WTC11 (cell line): ENCODE results near the gene TRIAP1.

Experiments
- ATF2 ChIP-seq: sonication (generic); formaldehyde crosslinking; IDR thresholded peaks from 2 replicates; pipeline ENCODE4 v1.8.1; 2022; ENCODE audit warnings: low read depth, missing genetic modification reagents, borderline replicate concordance
- CBFB ChIP-seq: sonication (generic); formaldehyde crosslinking; IDR thresholded peaks from 2 replicates; pipeline ENCODE4 v1.8.1; 2022; ENCODE audit warnings: mild to moderate bottlenecking, low read depth, missing genetic modification reagents
- CTCF ChIP-seq: fragments of 200-600 bp; IDR thresholded peaks from 2 replicates; pipeline ENCODE4 v1.8.0; 2022; ENCODE audit warnings: antibody characterized with exemption
- ELF4 ChIP-seq: sonication (generic); formaldehyde crosslinking; IDR thresholded peaks from 2 replicates; pipeline ENCODE4 v1.8.1; 2022; ENCODE audit warnings: low read depth, mild to moderate bottlenecking, moderate library complexity, missing genetic modification reagents
- FOXP1 ChIP-seq: sonication (generic); formaldehyde crosslinking; IDR thresholded peaks from 2 replicates; pipeline ENCODE4 v1.8.0; 2022; ENCODE audit warnings: missing genetic modification reagents, mild to moderate bottlenecking, moderate library complexity, borderline replicate concordance
- GABPB1 ChIP-seq: sonication (generic); formaldehyde crosslinking; IDR thresholded peaks from 2 replicates; pipeline ENCODE4 v1.8.1; 2023; ENCODE audit warnings: mild to moderate bottlenecking, missing genetic modification reagents
- IRF2 ChIP-seq: sonication (generic); formaldehyde crosslinking; IDR thresholded peaks from 2 replicates; pipeline ENCODE4 v1.8.0; 2022; ENCODE audit warnings: low read depth, missing genetic modification reagents, borderline replicate concordance
- KAT7 ChIP-seq: sonication (generic); formaldehyde crosslinking; IDR thresholded peaks from 2 replicates; pipeline ENCODE4 v1.8.1; 2023; ENCODE audit warnings: missing genetic modification reagents, mild to moderate bottlenecking, borderline replicate concordance
- RELA ChIP-seq: sonication (generic); formaldehyde crosslinking; IDR thresholded peaks from 2 replicates; pipeline ENCODE4 v1.8.1; 2022; ENCODE audit warnings: missing genetic modification reagents, mild to moderate bottlenecking, borderline replicate concordance
- TEAD4 ChIP-seq: sonication (generic); formaldehyde crosslinking; IDR thresholded peaks from 2 replicates; pipeline ENCODE4 v1.8.0; 2022; ENCODE audit warnings: mild to moderate bottlenecking, missing genetic modification reagents
- ZNF423 ChIP-seq: fragments of 250-450 bp; sonication (Bioruptor Pico); IDR thresholded peaks from 2 replicates; pipeline ENCODE4 v2.1.2; 2022; ENCODE audit warnings: mild to moderate bottlenecking, moderate library complexity
- TF ChIP-seq, protein P1 (sequence below): sonication (generic); formaldehyde crosslinking; IDR thresholded peaks from 2 replicates; pipeline ENCODE4 v1.8.0; 2022; ENCODE audit warnings: mild to moderate bottlenecking, missing genetic modification reagents
- TF ChIP-seq, protein P2 (sequence below): sonication (generic); formaldehyde crosslinking; IDR thresholded peaks from 2 replicates; pipeline ENCODE4 v1.8.1; 2022; ENCODE audit warnings: low read depth, mild to moderate bottlenecking, moderate library complexity, missing genetic modification reagents, borderline replicate concordance
- TF ChIP-seq, protein P3 (sequence below): sonication (generic); formaldehyde crosslinking; IDR thresholded peaks from 2 replicates; pipeline ENCODE4 v1.8.0; 2022; ENCODE audit warnings: mild to moderate bottlenecking, missing genetic modification reagents

GRCh38 chr12:120463712-120464111 is 17.5 kb upstream of the TRIAP1 start:
- TF ChIP-seq CTCF (no peak), RELA (CRISPR knock-in tag) (no peak), ELF4 (CRISPR knock-in tag) (no peak), TEAD4 (CRISPR knock-in tag) (no peak), GABPB1 (CRISPR knock-in tag) (no peak), CBFB (CRISPR knock-in tag) (no peak), FOXP1 (no peak), KAT7 (CRISPR knock-in tag) (no peak), IRF2 (CRISPR knock-in tag) (no peak), ATF2 (CRISPR knock-in tag) (no peak), ZNF423 (CRISPR knock-in tag) (no peak)
- TF ChIP-seq, protein P1, sequence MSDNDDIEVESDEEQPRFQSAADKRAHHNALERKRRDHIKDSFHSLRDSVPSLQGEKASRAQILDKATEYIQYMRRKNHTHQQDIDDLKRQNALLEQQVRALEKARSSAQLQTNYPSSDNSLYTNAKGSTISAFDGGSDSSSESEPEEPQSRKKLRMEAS (CRISPR knock-in tag): no peak
- TF ChIP-seq, protein P2, sequence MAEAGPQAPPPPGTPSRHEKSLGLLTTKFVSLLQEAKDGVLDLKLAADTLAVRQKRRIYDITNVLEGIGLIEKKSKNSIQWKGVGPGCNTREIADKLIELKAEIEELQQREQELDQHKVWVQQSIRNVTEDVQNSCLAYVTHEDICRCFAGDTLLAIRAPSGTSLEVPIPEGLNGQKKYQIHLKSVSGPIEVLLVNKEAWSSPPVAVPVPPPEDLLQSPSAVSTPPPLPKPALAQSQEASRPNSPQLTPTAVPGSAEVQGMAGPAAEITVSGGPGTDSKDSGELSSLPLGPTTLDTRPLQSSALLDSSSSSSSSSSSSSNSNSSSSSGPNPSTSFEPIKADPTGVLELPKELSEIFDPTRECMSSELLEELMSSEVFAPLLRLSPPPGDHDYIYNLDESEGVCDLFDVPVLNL (CRISPR knock-in tag): no peak
- TF ChIP-seq, protein P3, sequence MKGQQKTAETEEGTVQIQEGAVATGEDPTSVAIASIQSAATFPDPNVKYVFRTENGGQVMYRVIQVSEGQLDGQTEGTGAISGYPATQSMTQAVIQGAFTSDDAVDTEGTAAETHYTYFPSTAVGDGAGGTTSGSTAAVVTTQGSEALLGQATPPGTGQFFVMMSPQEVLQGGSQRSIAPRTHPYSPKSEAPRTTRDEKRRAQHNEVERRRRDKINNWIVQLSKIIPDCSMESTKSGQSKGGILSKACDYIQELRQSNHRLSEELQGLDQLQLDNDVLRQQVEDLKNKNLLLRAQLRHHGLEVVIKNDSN (CRISPR knock-in tag): no peak
